Skin of body (tissue), 2 donors: Measurements from ENCODE around the gene MAGI3. TPM values are rescaled to one million over a fixed set of nuclear protein-coding genes. Genes with fewer than 3 reads are reported as not detected.
A peak's percentile ranks its signal among the peaks of the same experiment; 100 is the strongest.
"Not testable (repeated sequence)": the region's sequence is repeated elsewhere in the genome, so short reads cannot be mapped to it uniquely, and the experiment has no call there.

Experiments
- DNase-seq: peaks from one replicate; lab custom pipeline; 2025; lab: John Stamatoyannopoulos, UW
- total RNA-seq: library from RNA; depleted of rRNA; stranded (reverse); fragments of >200 nt; gene quantifications from one replicate; pipeline ENCODE4 v1.2.3, GENCODE V29; 2014

The MAGI3 gene
- total RNA-seq, 1 donor from 2014 or later: 14.4 TPM

GRCh38 chr1:113396585-113396984 lies 6.3 kb downstream of the MAGI3 start:
- no peak for DNase-seq

- no peak for DNase-seq
These were observed 8.8 kb downstream of the MAGI3 start for GRCh38 chr1:113399062-113399583.

- no peak for DNase-seq
These were observed 10.8 kb downstream of the MAGI3 start for GRCh38 chr1:113401067-113401466.

GRCh38 chr1:113401728-113402127 lies 11.4 kb downstream of the MAGI3 start:
- no peak for DNase-seq

- DNase-seq: no peak
These were observed 12.8 kb downstream of the MAGI3 start for GRCh38 chr1:113403065-113403464.

GRCh38 chr1:113405573-113405972 lies 15.3 kb downstream of the MAGI3 start:
- no peak for DNase-seq

- not testable (repeated sequence) for DNase-seq
These were observed 15.8 kb downstream of the MAGI3 start for GRCh38 chr1:113406149-113406548.

GRCh38 chr1:113409363-113409762 lies 19.0 kb downstream of the MAGI3 start:
- DNase-seq: no peak

GRCh38 chr1:113412020-113412419 lies 21.7 kb downstream of the MAGI3 start:
- not testable (repeated sequence) for DNase-seq

- DNase-seq: peak; percentile 47
These were observed 25.2 kb downstream of the MAGI3 start for GRCh38 chr1:113415310-113416070.

- not testable (repeated sequence) for DNase-seq
These were observed 25.8 kb downstream of the MAGI3 start for GRCh38 chr1:113416071-113416470.

- peak; percentile 56 for DNase-seq
These were observed 26.2 kb downstream of the MAGI3 start for GRCh38 chr1:113416496-113416895.

- DNase-seq: no peak
These were observed 32.2 kb downstream of the MAGI3 start for GRCh38 chr1:113422315-113423068.

GRCh38 chr1:113423826-113424225 lies 33.5 kb downstream of the MAGI3 start:
- no peak for DNase-seq

GRCh38 chr1:113429461-113430153 lies 39.3 kb downstream of the MAGI3 start:
- no peak for DNase-seq

- no peak for DNase-seq
These were observed 42.9 kb downstream of the MAGI3 start for GRCh38 chr1:113433184-113433583.

- DNase-seq: no peak
These were observed 44.0 kb downstream of the MAGI3 start for GRCh38 chr1:113434081-113434873.

- DNase-seq: no peak
These were observed 44.5 kb downstream of the MAGI3 start for GRCh38 chr1:113434874-113435175.

GRCh38 chr1:113437554-113438341 lies 47.4 kb downstream of the MAGI3 start:
- DNase-seq: no peak

- no peak for DNase-seq
These were observed 48.4 kb downstream of the MAGI3 start for GRCh38 chr1:113438505-113439276.
